GM12873 (cell line): ENCODE results near the gene CCDC78.
A peak's percentile ranks its signal among the peaks of the same experiment; 100 is the strongest.

ENCODE experiments used
- TF ChIP-seq, protein P1 (sequence below): IDR thresholded peaks from 2 replicates; pipeline ENCODE4 v1.5.1; 2012; ENCODE audit warnings: low read depth, mild to moderate bottlenecking, moderate library complexity, low read length, control low read depth; ENCODE audit not compliant: insufficient read depth; ENCODE audit errors: missing control alignments

CCDC78 gene

DNA sequence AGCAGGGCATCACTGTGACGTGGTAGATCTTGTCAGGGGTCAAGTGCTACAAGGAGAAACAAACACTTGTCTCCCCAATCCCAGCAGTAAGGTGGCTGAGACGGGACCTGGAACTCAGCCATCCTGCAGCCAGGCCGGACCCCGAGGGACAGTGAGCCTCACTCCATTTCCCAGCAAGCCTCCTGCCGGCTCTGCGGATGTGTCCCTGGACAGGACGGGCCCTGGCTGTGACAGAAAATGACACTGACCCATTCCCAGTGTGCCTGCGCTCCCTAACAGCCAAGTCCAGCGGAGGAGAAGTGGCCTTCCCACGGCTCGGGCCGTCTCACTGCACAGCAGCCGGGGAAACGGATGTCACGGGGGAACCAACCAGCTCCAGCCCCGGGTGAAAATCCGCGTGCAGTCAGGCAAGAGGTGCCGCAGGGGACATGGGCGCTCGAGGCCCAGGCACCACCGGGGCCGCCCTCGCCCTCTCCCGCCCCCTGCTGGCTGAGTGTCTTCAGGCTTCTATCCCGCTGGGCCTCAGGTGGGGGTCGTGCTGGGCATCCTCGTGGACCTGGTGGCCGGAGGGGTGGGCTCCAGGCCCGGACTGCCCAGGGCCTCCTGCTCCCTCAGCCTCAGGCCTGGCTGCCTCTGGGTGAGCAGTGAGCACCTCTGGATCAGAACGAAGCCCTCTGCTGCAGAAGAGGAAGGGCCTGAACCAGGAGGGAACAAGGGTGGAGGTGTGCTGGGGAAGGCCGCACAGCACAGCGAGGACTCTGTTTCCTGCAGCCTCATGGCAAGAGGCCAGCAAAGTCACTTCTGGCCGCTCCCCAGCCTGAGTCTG, 7.4 kb upstream of the CCDC78 start:
- TF ChIP-seq, protein P1, sequence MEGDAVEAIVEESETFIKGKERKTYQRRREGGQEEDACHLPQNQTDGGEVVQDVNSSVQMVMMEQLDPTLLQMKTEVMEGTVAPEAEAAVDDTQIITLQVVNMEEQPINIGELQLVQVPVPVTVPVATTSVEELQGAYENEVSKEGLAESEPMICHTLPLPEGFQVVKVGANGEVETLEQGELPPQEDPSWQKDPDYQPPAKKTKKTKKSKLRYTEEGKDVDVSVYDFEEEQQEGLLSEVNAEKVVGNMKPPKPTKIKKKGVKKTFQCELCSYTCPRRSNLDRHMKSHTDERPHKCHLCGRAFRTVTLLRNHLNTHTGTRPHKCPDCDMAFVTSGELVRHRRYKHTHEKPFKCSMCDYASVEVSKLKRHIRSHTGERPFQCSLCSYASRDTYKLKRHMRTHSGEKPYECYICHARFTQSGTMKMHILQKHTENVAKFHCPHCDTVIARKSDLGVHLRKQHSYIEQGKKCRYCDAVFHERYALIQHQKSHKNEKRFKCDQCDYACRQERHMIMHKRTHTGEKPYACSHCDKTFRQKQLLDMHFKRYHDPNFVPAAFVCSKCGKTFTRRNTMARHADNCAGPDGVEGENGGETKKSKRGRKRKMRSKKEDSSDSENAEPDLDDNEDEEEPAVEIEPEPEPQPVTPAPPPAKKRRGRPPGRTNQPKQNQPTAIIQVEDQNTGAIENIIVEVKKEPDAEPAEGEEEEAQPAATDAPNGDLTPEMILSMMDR, result peak; percentile 46

DNA sequence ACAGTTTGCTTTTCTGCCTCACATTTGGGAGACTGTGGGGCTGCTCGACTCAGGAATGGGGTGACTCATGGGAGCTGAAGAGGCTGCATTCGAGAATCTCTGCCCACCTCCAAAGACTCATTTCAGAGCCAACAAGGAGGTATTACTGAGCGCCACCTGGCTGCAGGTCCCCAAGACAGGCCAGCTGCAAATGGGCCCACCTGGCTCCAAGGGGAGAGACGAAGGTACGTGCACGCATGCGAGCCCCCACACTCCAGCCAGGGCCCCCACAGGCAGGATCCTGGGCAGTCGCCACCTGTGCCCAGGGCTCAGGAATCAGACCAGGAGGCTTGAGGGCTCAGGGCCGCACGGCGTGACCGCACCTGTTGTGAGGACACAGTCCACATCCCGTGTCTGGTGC, 6.7 kb upstream of the CCDC78 start:
- TF ChIP-seq, protein P1, result no peak

DNA sequence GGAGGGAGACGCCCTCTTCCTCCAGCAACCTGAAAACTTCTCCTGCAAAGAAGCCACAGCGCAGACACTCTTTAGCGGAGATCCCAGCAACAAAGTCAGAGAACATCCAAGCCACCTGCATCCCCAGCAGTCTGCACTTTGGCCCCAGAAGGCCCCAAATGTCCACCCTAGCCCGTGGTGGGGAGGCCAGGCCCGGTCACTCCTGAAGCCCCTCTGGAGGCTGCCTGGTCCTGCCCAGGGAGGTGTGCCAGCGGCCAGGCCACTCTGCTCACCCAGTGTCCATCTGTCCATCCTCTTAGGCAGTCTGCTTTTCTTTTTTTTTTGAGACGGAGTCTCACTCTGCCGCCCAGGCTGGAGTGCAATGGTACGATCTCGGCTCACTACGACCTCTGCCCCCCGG, 6.1 kb upstream of the CCDC78 start:
- TF ChIP-seq, protein P1, result no peak

DNA sequence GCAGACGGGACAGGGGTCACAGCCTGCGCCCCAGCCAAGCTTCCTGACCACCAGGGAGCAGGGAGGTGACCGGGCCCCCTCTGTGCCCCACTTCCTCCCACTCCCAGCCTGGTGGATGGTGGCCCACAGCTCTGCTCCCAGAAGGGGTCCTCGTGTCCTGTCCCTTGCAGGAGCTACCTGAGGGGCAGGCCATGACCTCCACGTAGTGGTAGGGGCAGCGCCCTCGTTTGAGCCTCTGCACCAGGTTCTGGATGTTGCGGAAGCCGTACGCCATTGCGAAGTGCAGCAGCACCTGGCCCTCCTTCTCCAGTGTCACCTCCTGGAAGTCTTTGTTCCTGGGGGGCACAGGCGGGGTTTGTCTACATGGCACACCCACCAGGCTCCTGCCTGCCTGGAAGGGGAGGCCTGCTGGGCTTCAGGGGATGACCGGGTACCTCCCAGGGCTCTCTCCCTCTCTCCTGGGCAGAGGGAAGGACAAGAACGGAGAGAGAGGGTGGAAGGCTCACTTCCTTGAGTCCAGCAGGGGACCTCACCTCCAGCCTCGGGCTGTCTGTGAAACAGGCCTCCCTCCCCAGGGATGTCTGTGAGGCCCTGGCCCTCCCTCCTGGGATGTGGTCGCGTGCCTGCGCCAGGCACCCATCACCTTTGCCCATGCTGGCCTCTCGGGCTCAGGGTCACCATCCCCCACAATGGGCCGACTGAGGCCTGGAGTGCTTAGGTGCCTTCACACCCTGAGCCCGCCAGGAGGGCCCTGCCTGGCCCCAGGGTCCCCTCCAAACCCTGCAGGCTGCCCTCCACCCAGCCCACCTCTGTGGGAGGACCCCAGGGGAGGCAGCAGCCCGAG, 4.6 kb upstream of the CCDC78 start:
- TF ChIP-seq, protein P1, result no peak

DNA sequence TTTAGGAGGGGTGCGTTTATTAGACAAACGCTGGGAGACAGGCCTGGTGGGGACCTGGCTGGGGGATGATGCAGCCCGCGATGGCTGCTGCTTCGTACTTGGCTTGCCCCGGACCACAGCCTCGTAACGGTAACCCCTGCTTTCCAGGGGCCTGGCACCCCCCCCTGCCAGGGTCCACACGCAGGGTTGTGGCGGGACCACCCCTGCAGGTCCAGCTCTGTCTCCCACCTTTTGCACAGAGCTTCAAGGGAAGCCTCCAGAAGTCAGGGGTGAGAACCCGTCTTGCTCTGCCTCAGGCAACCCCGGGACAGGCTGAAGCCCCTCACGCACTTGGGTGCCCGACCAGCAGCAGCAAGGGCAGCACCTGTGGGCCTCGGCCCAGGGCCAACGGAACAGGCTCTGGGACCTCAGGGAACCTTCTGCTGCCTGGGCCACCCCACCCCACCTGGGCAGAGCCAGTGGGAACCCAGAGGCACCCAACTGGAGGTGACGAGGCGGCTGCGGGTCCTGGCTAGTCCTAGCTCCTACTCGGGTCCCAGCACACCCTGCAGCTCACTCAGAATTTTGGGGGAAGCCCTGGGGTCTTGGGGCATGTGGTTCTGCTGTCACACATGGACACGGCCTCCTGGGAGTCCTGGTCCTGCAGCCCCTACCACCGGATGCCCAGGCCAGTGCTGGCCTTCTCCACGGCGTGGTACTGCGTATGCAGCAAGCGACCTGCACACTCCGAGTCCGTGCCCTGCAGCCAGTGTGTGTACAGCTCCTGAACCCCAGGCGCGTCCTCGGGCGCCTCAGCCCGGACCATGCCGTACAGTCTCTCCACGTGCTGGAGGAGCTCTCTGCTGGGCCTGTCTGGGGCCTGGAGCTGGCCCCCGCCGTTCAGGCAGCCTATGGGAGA, 3.8 kb upstream of the CCDC78 start:
- TF ChIP-seq, protein P1, result no peak

DNA sequence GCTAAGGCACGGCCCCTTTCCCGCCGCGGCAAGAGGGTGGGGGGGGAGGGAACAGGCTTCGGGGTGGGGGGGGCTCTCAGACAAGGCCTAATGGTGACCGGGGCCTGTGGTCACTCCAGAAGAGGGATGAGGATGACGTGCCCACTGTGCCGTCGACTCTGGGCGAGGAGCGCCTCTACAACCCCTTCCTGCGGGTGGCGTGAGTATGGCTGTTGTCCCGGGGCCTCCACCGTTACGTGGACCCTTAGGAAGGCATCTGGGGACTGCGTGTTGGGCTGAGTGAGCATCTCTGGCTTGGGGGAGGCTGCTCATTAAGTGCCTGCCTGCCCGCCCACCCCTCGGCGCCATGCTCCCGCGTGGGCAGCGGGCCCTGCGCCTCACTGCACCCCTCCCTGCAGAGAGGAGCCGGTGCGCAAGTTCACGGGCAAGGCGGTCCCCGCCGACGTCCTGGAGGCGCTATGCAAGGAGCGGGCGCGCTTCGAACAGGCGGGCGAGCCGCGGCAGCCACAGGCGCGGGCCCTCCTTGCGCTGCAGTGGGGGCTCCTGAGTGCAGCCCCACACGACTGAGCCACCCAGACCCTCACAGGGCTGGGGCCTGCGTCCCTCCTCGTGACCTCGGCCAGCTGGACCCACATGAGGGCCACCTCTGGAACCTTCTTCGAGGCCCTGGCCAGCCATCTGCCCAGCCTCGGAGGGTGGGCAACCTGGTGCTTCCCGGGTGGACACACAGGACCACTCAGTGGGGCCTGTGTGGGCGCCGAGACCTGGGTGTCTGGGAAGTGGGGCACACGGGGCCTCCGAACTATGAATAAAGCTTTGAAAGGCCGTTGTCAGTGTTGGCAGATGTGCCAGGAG, 2.9 kb upstream of the CCDC78 start:
- TF ChIP-seq, protein P1, result no peak
